ENCODE measurements around the gene TEAD3. TPM values are rescaled to one million over a fixed set of nuclear protein-coding genes. Genes with fewer than 3 reads are reported as not detected.
A peak's percentile ranks its signal among the peaks of the same experiment; 100 is the strongest.

TEAD3 gene
- total and polyA plus RNA-seq, 10 of the 15 experiments (the other 5 are each of a cell fraction or from before 2014, with no cell fraction given): 0.02 to 0.28 (median 0.18) TPM; not detected in 5

GRCh38 chr6:35468181-35468979, 28.5 kb downstream of the TEAD3 start, which contains the start of gene RPL10A (continued):
- TF ChIP-seq MEF2A (IDR thresholded peaks at IDR 0.05; ENCODE audit: insufficient read depth, low read depth, low read length): 0 out of 2 replicates have a peak, but pooled peaks have one; percentile 5
- TF ChIP-seq SMAD5 (IDR thresholded peaks at IDR 0.05; ENCODE audit: low read depth): peak; percentile 99
- peak; percentile 91; the same call in 1 of the 2 replicates for TF ChIP-seq RB1 (IDR thresholded peaks at IDR 0.05; ENCODE audit: borderline replicate concordance)
- no peak for TF ChIP-seq ESRRA (IDR thresholded peaks at IDR 0.05; ENCODE audit: low read length)
- TF ChIP-seq E4F1 (IDR thresholded peaks at IDR 0.05; ENCODE audit: borderline replicate concordance, partially characterized antibody): peak; percentile 46
- no peak for TF ChIP-seq RAD51 (IDR thresholded peaks at IDR 0.05)
- 0 out of 2 replicates have a peak, but pooled peaks have one; percentile 26 for TF ChIP-seq ZNF217 (IDR thresholded peaks at IDR 0.05)
- no peak for TF ChIP-seq STAT3 (IDR thresholded peaks at IDR 0.05; ENCODE audit: low read depth, low read length)
- TF ChIP-seq MTA3 (IDR thresholded peaks at IDR 0.05; ENCODE audit: borderline replicate concordance, low read length): no peak; the same call in 1 of the 2 replicates
- TF ChIP-seq, protein P1, sequence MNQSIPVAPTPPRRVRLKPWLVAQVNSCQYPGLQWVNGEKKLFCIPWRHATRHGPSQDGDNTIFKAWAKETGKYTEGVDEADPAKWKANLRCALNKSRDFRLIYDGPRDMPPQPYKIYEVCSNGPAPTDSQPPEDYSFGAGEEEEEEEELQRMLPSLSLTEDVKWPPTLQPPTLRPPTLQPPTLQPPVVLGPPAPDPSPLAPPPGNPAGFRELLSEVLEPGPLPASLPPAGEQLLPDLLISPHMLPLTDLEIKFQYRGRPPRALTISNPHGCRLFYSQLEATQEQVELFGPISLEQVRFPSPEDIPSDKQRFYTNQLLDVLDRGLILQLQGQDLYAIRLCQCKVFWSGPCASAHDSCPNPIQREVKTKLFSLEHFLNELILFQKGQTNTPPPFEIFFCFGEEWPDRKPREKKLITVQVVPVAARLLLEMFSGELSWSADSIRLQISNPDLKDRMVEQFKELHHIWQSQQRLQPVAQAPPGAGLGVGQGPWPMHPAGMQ (IDR thresholded peaks at IDR 0.05; ENCODE audit: borderline replicate concordance): peak; percentile 89
- peak; percentile 99 for TF ChIP-seq RCOR1 (conservative IDR thresholded peaks at IDR 0.05; ENCODE audit: low read depth, low read length)
- peak; percentile 100 for TF ChIP-seq PML (IDR thresholded peaks at IDR 0.05; ENCODE audit: low read length)
- peak; percentile 76 for TF ChIP-seq SMC3 (IDR thresholded peaks at IDR 0.05; ENCODE audit: borderline replicate concordance, low read length)
- peak in 1 of 2 experiments; percentile 28; a peak in 1 of 4 replicates for TF ChIP-seq IKZF2 (IDR thresholded peaks at IDR 0.05)
- TF ChIP-seq, protein P2, sequence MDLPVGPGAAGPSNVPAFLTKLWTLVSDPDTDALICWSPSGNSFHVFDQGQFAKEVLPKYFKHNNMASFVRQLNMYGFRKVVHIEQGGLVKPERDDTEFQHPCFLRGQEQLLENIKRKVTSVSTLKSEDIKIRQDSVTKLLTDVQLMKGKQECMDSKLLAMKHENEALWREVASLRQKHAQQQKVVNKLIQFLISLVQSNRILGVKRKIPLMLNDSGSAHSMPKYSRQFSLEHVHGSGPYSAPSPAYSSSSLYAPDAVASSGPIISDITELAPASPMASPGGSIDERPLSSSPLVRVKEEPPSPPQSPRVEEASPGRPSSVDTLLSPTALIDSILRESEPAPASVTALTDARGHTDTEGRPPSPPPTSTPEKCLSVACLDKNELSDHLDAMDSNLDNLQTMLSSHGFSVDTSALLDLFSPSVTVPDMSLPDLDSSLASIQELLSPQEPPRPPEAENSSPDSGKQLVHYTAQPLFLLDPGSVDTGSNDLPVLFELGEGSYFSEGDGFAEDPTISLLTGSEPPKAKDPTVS (IDR thresholded peaks at IDR 0.05; ENCODE audit: low read depth, low read length): 0 out of 2 replicates have a peak, but pooled peaks have one; percentile 32
- TF ChIP-seq NFYB (IDR thresholded peaks at IDR 0.05; ENCODE audit: insufficient read depth, low read depth, low read length): no peak
- peak; percentile 97 for TF ChIP-seq MAX (IDR thresholded peaks at IDR 0.05; ENCODE audit: low read depth, low read length)
- TF ChIP-seq CEBPB (IDR thresholded peaks at IDR 0.05; ENCODE audit: borderline replicate concordance in 1 of 2, low read depth in 2 of 2, low read length in 2 of 2): no peak; a peak in 1 of 4 replicates
- TF ChIP-seq SRF (IDR thresholded peaks at IDR 0.05; ENCODE audit: low read depth in 2 of 2, low read length in 2 of 2): 0 out of 4 replicates have a peak, but pooled peaks of 1 of the 2 experiments have one; percentile 4
- TF ChIP-seq CREB1 (IDR thresholded peaks at IDR 0.05; ENCODE audit: low read depth): peak; percentile 62; the same call in 1 of the 2 replicates
- peak; percentile 94; the same call in 1 of the 2 replicates for TF ChIP-seq RBBP5 (conservative IDR thresholded peaks at IDR 0.05)
- 0 out of 2 replicates have a peak, but pooled peaks have one; percentile 33 for TF ChIP-seq PKNOX1 (IDR thresholded peaks at IDR 0.05)

Data from GM12878 (cell line).